HEK293 (cell line): ENCODE measurements around the gene ARL15.

Experiments used
- CTCF ChIA-PET: fragments of 350-600 bp; formaldehyde crosslinking; extraction: SDS; loops from one replicate; lab custom pipeline; 2021; ENCODE audit warnings: antibody characterized with exemption; lab: Yijun Ruan, JAX
- POLR2A ChIA-PET: fragments of 300-600 bp; formaldehyde crosslinking; extraction: SDS; loops from one replicate; lab custom pipeline; 2020; ENCODE audit warnings: antibody characterized with exemption, inconsistent platforms; lab: Yijun Ruan, JAX
- H3K27ac ChIP-seq: fragments of 200-500 bp; sonication (Bioruptor generic); 2 replicates; pipeline ENCODE4 v1.5.1; 2014; ENCODE audit warnings: low read depth, low read length, control low read depth, inconsistent platforms; ENCODE audit errors: extremely low read depth
- H3K36me3 ChIP-seq, 2 experiments: fragments of 200-500 bp in 1 of 2; sonication (Bioruptor generic) in 1 of 2; 1 replicate in 1 of 2; 2 replicates in 1 of 2; pipeline ENCODE4 v1.5.1; 2014 to 2017; ENCODE audit warnings: inconsistent platforms in 2 of 2, low read length in 2 of 2; ENCODE audit not compliant: control insufficient read depth in 2 of 2, insufficient read depth in 1 of 2
- H3K4me1 ChIP-seq: fragments of 200-500 bp; sonication (Bioruptor generic); 2 replicates; pipeline ENCODE4 v1.5.1; 2014; ENCODE audit warnings: mild to moderate bottlenecking, low read length, inconsistent platforms; ENCODE audit not compliant: control insufficient read depth, insufficient read depth
- H3K4me3 ChIP-seq: 2 replicates; pipeline ENCODE4 v1.5.1; 2011; ENCODE audit warnings: low read depth, mild to moderate bottlenecking, control low read depth, low read length, moderate library complexity
- H3K9me3 ChIP-seq: fragments of 200-500 bp; sonication (Bioruptor generic); 2 replicates; pipeline ENCODE4 v1.5.1; 2014; ENCODE audit warnings: low read depth, low read length, inconsistent platforms; ENCODE audit not compliant: control insufficient read depth, insufficient read depth
- BCL11B ChIP-seq: fragments of 450-650 bp; formaldehyde crosslinking; IDR thresholded peaks from 2 replicates; pipeline ENCODE4 v1.5.1; 2016; ENCODE audit warnings: low read depth, missing biosample characterization, missing genetic modification characterization
- HOXC10 ChIP-seq: sonication (generic); formaldehyde crosslinking; IDR thresholded peaks from 2 replicates; pipeline ENCODE4 v1.8.1; 2023; ENCODE audit warnings: mild to moderate bottlenecking, missing genetic modification reagents
- PRDM1 ChIP-seq: fragments of 450-650 bp; formaldehyde crosslinking; IDR thresholded peaks from 2 replicates; pipeline ENCODE4; 2016; ENCODE audit warnings: missing biosample characterization, missing genetic modification characterization
- SCRT1 ChIP-seq: fragments of 450-650 bp; formaldehyde crosslinking; IDR thresholded peaks from 2 replicates; pipeline ENCODE4 v1.5.1; 2016; ENCODE audit warnings: missing biosample characterization, missing genetic modification characterization, borderline replicate concordance
- SP2 ChIP-seq: fragments of 450-650 bp; formaldehyde crosslinking; IDR thresholded peaks from 2 replicates; pipeline ENCODE4 v1.5.1; 2016; ENCODE audit warnings: missing biosample characterization, missing genetic modification characterization
- ZBTB20 ChIP-seq: fragments of 450-650 bp; formaldehyde crosslinking; IDR thresholded peaks from 2 replicates; pipeline ENCODE4 v1.5.1; 2016; ENCODE audit warnings: missing biosample characterization, missing genetic modification characterization
- ZNF18 ChIP-seq: fragments of 450-650 bp; formaldehyde crosslinking; IDR thresholded peaks from 2 replicates; pipeline ENCODE4 v1.5.1; 2016; ENCODE audit warnings: missing biosample characterization, missing genetic modification characterization
- ZNF24 ChIP-seq: fragments of 450-650 bp; formaldehyde crosslinking; IDR thresholded peaks from 2 replicates; pipeline ENCODE4 v1.5.1; 2016; ENCODE audit warnings: missing biosample characterization, missing genetic modification characterization
- ZNF426 ChIP-seq: fragments of 450-650 bp; formaldehyde crosslinking; IDR thresholded peaks from 2 replicates; pipeline ENCODE4 v1.5.1; 2017; ENCODE audit warnings: missing biosample characterization, missing genetic modification characterization, mild to moderate bottlenecking, inconsistent platforms, moderate library complexity
- ZNF48 ChIP-seq: fragments of 450-650 bp; formaldehyde crosslinking; IDR thresholded peaks from 2 replicates; pipeline ENCODE4 v1.5.1; 2016; ENCODE audit warnings: missing biosample characterization, missing genetic modification characterization
- ZNF530 ChIP-seq: fragments of 450-650 bp; formaldehyde crosslinking; IDR thresholded peaks from 2 replicates; pipeline ENCODE4 v1.5.1; 2016; ENCODE audit warnings: low read depth, missing biosample characterization, missing genetic modification characterization
- ZNF548 ChIP-seq: fragments of 450-650 bp; formaldehyde crosslinking; IDR thresholded peaks from 2 replicates; pipeline ENCODE4 v1.5.1; 2016; ENCODE audit warnings: missing biosample characterization, missing genetic modification characterization
- ZNF621 ChIP-seq: fragments of 450-650 bp; formaldehyde crosslinking; IDR thresholded peaks from 2 replicates; pipeline ENCODE4 v1.5.1; 2017; ENCODE audit warnings: missing biosample characterization, missing genetic modification characterization
- TF ChIP-seq, protein P1 (sequence below): fragments of 450-650 bp; formaldehyde crosslinking; IDR thresholded peaks from 2 replicates; pipeline ENCODE4 v1.5.1; 2017; ENCODE audit warnings: missing biosample characterization, missing genetic modification characterization
- TF ChIP-seq, protein P2 (sequence below): fragments of 450-650 bp; formaldehyde crosslinking; IDR thresholded peaks from 2 replicates; pipeline ENCODE4 v1.5.1; 2017; ENCODE audit warnings: missing biosample characterization, mild to moderate bottlenecking, missing genetic modification characterization, moderate library complexity
- TF ChIP-seq, protein P3 (sequence below): fragments of 450-650 bp; formaldehyde crosslinking; IDR thresholded peaks from 2 replicates; pipeline ENCODE4 v1.5.1; 2016; ENCODE audit warnings: missing biosample characterization, missing genetic modification characterization
- TF ChIP-seq, protein P4 (sequence below): fragments of 450-650 bp; formaldehyde crosslinking; IDR thresholded peaks from 2 replicates; pipeline ENCODE4 v1.5.1; 2016; ENCODE audit warnings: missing biosample characterization, missing genetic modification characterization
- TF ChIP-seq, protein P5 (sequence below): fragments of 450-650 bp; formaldehyde crosslinking; IDR thresholded peaks from 2 replicates; pipeline ENCODE4 v1.5.1; 2016; ENCODE audit warnings: missing biosample characterization, missing genetic modification characterization, borderline replicate concordance
- TF ChIP-seq, protein P6 (sequence below): fragments of 450-650 bp; formaldehyde crosslinking; IDR thresholded peaks from 2 replicates; pipeline ENCODE4 v1.5.1; 2016; ENCODE audit warnings: missing biosample characterization, missing genetic modification characterization
- TF ChIP-seq, protein P7 (sequence below): fragments of 450-650 bp; formaldehyde crosslinking; IDR thresholded peaks from 2 replicates; pipeline ENCODE4; 2016; ENCODE audit warnings: missing biosample characterization, missing genetic modification characterization

The ARL15 gene

DNA sequence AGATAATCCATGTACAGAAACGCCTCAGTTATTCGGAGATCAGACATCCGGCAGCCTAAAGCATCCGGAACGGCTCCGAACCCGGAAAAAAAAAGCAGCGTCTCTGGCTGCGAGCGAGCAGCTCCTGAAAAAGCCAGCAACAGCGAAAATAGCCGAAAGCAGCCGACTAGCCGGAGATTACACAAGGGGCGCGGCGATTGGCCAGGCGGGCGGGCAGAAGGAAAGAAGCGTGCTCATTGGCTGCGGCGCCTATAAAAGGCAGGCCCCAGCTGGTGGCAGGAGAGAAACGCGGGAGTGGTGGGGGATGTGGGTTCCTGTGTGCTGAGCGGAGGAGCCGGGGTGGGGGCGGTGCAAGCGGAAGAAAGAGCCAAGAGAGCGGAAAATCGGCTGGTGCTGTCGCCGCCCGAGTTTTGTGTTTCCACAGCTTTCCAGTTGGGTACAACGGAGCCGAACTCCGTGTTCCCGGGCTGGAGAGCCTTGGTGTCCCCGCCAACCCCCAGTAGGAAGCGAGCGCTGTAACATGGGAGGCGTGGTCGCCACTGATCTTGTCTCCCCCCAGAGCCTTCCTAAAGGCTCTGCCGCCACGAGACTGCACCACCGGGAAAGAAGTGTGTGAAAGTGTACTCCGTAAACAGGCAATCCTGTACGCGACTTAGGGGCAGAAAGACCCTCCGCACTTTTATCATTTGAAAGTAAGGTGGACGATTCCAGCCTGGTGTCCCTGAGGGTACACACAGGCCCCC, at the start of gene ARL15 (continued):
- TF ChIP-seq, protein P1, sequence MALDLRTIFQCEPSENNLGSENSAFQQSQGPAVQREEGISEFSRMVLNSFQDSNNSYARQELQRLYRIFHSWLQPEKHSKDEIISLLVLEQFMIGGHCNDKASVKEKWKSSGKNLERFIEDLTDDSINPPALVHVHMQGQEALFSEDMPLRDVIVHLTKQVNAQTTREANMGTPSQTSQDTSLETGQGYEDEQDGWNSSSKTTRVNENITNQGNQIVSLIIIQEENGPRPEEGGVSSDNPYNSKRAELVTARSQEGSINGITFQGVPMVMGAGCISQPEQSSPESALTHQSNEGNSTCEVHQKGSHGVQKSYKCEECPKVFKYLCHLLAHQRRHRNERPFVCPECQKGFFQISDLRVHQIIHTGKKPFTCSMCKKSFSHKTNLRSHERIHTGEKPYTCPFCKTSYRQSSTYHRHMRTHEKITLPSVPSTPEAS (tag by site-specific recombination) = no peak
- no peak for TF ChIP-seq ZNF530
- TF ChIP-seq PRDM1 (tag by site-specific recombination) = no peak
- TF ChIP-seq SCRT1 (tag by site-specific recombination) = no peak
- TF ChIP-seq ZNF621 = no peak
- TF ChIP-seq ZNF48 (tag by site-specific recombination) = no peak
- TF ChIP-seq, protein P2, sequence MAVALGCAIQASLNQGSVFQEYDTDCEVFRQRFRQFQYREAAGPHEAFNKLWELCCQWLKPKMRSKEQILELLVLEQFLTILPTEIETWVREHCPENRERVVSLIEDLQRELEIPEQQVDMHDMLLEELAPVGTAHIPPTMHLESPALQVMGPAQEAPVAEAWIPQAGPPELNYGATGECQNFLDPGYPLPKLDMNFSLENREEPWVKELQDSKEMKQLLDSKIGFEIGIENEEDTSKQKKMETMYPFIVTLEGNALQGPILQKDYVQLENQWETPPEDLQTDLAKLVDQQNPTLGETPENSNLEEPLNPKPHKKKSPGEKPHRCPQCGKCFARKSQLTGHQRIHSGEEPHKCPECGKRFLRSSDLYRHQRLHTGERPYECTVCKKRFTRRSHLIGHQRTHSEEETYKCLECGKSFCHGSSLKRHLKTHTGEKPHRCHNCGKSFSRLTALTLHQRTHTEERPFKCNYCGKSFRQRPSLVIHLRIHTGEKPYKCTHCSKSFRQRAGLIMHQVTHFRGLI (tag by site-specific recombination) = 0 out of 2 replicates have a peak, but pooled peaks have one; percentile 10

DNA sequence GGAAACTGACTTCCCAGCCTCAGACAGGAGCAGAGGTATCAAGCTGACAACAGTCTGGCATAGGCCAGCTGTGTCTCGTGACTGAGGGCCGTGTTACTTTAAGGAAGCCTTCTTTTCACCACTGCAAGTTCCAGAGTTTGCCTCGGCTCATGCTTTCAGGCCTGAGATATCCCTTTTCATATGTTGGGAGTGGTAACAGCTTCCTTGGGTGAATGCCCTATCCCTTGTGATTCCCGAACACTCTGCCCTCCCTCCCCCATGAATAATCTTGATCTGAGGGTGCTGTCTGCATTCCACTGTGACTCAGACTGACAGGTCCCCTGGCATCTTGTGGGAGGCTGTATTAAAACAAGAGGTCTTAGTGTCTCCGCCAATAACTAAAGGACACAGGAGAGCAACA, 49.7 kb upstream of the ARL15 start:
- Histone ChIP-seq H3K9me3 (no peaks in the 10 kb centered on the region), H3K4me3 (no peak overlapping the region), H3K27ac (no peak overlapping the region), H3K36me3 (no peaks in the 10 kb centered on the region), H3K4me1 (no peaks in the 10 kb centered on the region)
- CTCF ChIA-PET = interaction anchor here (1.0 to 1.5 kb wide), 2 partner anchors 8 to 129 kb away, joined by 3 to 4 read pairs; no protein-coding TSS in a partner anchor
- POLR2A ChIA-PET = interaction anchor here (1.7 kb wide), 1 partner anchor 49 kb away, joined by 7 read pairs; the partner anchor contains the start of gene ARL15
- TF ChIP-seq, protein P2 (tag by site-specific recombination) = no peak
- no peak for TF ChIP-seq HOXC10 (CRISPR knock-in tag)
- no peak for TF ChIP-seq ZNF426 (tag by site-specific recombination)
- TF ChIP-seq, protein P3, sequence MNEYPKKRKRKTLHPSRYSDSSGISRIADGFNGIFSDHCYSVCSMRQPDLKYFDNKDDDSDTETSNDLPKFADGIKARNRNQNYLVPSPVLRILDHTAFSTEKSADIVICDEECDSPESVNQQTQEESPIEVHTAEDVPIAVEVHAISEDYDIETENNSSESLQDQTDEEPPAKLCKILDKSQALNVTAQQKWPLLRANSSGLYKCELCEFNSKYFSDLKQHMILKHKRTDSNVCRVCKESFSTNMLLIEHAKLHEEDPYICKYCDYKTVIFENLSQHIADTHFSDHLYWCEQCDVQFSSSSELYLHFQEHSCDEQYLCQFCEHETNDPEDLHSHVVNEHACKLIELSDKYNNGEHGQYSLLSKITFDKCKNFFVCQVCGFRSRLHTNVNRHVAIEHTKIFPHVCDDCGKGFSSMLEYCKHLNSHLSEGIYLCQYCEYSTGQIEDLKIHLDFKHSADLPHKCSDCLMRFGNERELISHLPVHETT = no peak
- no peak for TF ChIP-seq ZNF18
- no peak for TF ChIP-seq ZBTB20 (tag by site-specific recombination)
- TF ChIP-seq SP2 (tag by site-specific recombination) = no peak
- no peak for TF ChIP-seq BCL11B (tag by site-specific recombination)
- TF ChIP-seq, protein P4, sequence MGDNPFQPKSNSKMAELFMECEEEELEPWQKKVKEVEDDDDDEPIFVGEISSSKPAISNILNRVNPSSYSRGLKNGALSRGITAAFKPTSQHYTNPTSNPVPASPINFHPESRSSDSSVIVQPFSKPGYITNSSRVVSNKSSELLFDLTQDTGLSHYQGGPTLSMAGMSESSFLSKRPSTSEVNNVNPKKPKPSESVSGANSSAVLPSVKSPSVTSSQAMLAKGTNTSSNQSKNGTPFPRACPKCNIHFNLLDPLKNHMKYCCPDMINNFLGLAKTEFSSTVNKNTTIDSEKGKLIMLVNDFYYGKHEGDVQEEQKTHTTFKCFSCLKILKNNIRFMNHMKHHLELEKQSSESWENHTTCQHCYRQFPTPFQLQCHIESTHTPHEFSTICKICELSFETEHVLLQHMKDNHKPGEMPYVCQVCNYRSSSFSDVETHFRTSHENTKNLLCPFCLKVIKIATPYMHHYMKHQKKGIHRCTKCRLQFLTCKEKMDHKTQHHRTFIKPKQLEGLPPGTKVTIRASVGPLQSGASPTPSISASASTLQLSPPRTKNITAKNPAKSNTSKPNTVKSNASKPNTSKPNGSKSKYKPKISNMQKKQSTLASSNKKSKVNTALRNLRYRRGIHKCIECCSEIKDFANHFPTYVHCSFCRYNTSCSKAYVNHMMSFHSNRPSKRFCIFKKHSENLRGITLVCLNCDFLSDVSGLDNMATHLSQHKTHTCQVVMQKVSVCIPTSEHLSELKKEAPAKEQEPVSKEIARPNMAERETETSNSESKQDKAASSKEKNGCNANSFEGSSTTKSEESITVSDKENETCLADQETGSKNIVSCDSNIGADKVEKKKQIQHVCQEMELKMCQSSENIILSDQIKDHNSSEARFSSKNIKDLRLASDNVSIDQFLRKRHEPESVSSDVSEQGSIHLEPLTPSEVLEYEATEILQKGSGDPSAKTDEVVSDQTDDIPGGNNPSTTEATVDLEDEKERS (tag by site-specific recombination) = no peak
- TF ChIP-seq, protein P5, sequence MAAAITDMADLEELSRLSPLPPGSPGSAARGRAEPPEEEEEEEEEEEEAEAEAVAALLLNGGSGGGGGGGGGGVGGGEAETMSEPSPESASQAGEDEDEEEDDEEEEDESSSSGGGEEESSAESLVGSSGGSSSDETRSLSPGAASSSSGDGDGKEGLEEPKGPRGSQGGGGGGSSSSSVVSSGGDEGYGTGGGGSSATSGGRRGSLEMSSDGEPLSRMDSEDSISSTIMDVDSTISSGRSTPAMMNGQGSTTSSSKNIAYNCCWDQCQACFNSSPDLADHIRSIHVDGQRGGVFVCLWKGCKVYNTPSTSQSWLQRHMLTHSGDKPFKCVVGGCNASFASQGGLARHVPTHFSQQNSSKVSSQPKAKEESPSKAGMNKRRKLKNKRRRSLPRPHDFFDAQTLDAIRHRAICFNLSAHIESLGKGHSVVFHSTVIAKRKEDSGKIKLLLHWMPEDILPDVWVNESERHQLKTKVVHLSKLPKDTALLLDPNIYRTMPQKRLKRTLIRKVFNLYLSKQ (tag by site-specific recombination) = no peak
- no peak for TF ChIP-seq ZNF548 (tag by site-specific recombination)
- no peak for TF ChIP-seq ZNF24
- TF ChIP-seq, protein P6, sequence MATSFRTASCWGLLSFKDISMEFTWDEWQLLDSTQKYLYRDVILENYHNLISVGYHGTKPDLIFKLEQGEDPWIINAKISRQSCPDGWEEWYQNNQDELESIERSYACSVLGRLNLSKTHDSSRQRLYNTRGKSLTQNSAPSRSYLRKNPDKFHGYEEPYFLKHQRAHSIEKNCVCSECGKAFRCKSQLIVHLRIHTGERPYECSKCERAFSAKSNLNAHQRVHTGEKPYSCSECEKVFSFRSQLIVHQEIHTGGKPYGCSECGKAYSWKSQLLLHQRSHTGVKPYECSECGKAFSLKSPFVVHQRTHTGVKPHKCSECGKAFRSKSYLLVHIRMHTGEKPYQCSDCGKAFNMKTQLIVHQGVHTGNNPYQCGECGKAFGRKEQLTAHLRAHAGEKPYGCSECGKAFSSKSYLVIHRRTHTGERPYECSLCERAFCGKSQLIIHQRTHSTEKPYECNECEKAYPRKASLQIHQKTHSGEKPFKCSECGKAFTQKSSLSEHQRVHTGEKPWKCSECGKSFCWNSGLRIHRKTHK (tag by site-specific recombination) = no peak
- TF ChIP-seq, protein P7, sequence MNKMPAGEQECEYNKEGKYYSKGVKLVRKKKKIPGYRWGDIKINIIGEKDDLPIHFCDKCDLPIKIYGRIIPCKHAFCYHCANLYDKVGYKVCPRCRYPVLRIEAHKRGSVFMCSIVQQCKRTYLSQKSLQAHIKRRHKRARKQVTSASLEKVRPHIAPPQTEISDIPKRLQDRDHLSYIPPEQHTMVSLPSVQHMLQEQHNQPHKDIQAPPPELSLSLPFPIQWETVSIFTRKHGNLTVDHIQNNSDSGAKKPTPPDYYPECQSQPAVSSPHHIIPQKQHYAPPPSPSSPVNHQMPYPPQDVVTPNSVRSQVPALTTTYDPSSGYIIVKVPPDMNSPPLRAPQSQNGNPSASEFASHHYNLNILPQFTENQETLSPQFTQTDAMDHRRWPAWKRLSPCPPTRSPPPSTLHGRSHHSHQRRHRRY (tag by site-specific recombination) = no peak
